Omental fat pad (tissue), 4 donors: Measurements from ENCODE around the gene AGPAT3. TPM values are rescaled to one million over a fixed set of nuclear protein-coding genes. Genes with fewer than 3 reads are reported as not detected.
A peak's percentile ranks its signal among the peaks of the same experiment; 100 is the strongest.

ENCODE experiments used
- ATAC-seq: fragments of 150-250 bp; one replicate; pipeline ENCODE4 v1.9.1; 2016; ENCODE audit warnings: mild to moderate bottlenecking, moderate library complexity; ENCODE audit not compliant: low FRiP score
- DNase-seq: peaks from one replicate; pipeline ENCODE4 v3.0.0-alpha.2; 2019; ENCODE audit warnings: low spot score
- total RNA-seq, 4 donors: library from RNA; depleted of rRNA; stranded (reverse); fragments of >200 nt; gene quantifications; one replicate each; pipeline ENCODE4 v1.1.0, GENCODE V29; 2016
- TF ChIP-seq, protein P1 (sequence below), 3 donors: fragments of 450-650 bp; IDR thresholded peaks; one replicate each; pipeline ENCODE4 v1.5.1; 2016 to 2017; ENCODE audit warnings: antibody characterized with exemption in 3 of 3, mild to moderate bottlenecking in 3 of 3, moderate library complexity in 2 of 3

The AGPAT3 gene
- total RNA-seq, 4 donors from 2014 or later, result 29.7 to 47.0 (median 43.3) TPM

- ATAC-seq, result no peak
- TF ChIP-seq, protein P1, sequence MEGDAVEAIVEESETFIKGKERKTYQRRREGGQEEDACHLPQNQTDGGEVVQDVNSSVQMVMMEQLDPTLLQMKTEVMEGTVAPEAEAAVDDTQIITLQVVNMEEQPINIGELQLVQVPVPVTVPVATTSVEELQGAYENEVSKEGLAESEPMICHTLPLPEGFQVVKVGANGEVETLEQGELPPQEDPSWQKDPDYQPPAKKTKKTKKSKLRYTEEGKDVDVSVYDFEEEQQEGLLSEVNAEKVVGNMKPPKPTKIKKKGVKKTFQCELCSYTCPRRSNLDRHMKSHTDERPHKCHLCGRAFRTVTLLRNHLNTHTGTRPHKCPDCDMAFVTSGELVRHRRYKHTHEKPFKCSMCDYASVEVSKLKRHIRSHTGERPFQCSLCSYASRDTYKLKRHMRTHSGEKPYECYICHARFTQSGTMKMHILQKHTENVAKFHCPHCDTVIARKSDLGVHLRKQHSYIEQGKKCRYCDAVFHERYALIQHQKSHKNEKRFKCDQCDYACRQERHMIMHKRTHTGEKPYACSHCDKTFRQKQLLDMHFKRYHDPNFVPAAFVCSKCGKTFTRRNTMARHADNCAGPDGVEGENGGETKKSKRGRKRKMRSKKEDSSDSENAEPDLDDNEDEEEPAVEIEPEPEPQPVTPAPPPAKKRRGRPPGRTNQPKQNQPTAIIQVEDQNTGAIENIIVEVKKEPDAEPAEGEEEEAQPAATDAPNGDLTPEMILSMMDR (IDR thresholded peaks at IDR 0.05), result no peak
- DNase-seq, result no peak
Observed at GRCh38 chr21:43989401-43989800, 124.4 kb downstream of the AGPAT3 start.

- DNase-seq (no peak), ATAC-seq (peak; percentile 83)
- TF ChIP-seq, protein P1 (IDR thresholded peaks at IDR 0.05), result no peak
Observed at GRCh38 chr21:43991447-43991991, 126.5 kb downstream of the AGPAT3 start.

DNA sequence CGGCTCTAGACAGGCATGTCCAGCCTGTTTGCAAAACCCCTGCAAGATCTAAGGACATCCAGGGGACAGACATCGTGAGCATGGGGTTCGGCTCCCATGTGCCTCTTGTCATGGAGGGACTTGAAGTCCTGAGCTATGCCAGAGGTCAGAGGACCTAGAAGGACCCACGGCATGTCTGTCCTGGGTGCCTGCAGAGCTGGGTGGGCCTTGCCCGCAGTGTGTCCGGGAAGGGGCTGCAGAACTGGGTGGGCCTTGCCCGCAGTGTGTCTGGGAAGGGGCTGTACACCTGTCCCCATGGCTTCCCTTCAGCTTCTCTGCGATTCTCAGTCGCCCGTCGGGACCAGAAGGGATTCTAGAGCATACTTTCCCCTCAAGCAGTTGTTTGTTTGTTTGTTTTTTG is 127.1 kb downstream of the AGPAT3 start:
- no peak for ATAC-seq
- DNase-seq, result no peak
- TF ChIP-seq, protein P1 (IDR thresholded peaks at IDR 0.05), result no peak

DNA sequence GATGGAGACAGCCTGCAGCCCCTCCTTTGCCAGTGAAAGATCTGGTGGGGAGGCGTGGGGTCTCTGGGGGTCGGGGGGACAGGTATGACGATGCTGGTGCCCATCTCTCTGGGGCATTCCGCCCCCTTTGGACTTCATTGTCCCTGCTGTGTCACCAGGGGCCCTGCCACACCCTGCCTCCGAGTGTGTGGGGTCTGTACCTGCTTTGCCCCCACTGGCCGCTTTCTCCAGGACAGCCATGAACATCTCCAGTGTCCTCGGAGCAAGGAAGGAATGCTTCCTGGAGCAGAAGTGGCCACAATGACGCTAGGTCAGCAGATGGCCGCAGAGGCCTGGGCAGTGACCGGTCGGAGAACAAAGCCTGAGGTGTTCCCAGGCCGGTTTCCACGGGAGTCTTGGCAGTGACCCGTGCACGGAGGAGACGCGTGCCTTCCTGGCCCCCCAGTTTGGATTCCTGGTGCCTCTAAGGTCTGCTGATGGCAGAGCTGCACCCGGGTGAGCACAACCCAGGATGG is 128.5 kb downstream of the AGPAT3 start:
- DNase-seq (no peak), ATAC-seq (no peak)
- TF ChIP-seq, protein P1 (IDR thresholded peaks at IDR 0.05), result no peak

GRCh38 chr21:43994085-43994484 is 129.1 kb downstream of the AGPAT3 start:
- ATAC-seq (no peak), DNase-seq (no peak)
- TF ChIP-seq, protein P1 (IDR thresholded peaks at IDR 0.05), result no peak

- ATAC-seq (no peak), DNase-seq (no peak)
- TF ChIP-seq, protein P1 (IDR thresholded peaks at IDR 0.05), result no peak
Observed at GRCh38 chr21:43994646-43995045, 129.6 kb downstream of the AGPAT3 start.

GRCh38 chr21:43995521-43996105 is 130.6 kb downstream of the AGPAT3 start:
- ATAC-seq (no peak), DNase-seq (no peak)
- TF ChIP-seq, protein P1 (IDR thresholded peaks at IDR 0.05), result no peak
